T-helper 1 cell treated with Interleukin-12 subunit alpha and Interleukin-12 subunit beta and Interleukin-4 antibody, amounts not matched to agents 30 μg/mL and 1 μg/mL, for 36 hours (primary cell): ENCODE results near the gene RHCE.
"Not testable (repeated sequence)": the region's sequence is repeated elsewhere in the genome, so short reads cannot be mapped to it uniquely, and the experiment has no call there.

Experiments used
- H3K27ac Mint-ChIP-seq: one replicate; pipeline ENCODE4 v1.8.0; 2021; ENCODE audit warnings: mild to moderate bottlenecking, mixed read lengths
- H3K27me3 Mint-ChIP-seq: one replicate; pipeline ENCODE4 v1.8.0; 2021; ENCODE audit warnings: low read depth, mixed read lengths
- H3K36me3 Mint-ChIP-seq: one replicate; pipeline ENCODE4 v1.8.0; 2021; ENCODE audit warnings: low read depth, mixed read lengths
- H3K4me1 Mint-ChIP-seq: one replicate; pipeline ENCODE4 v1.8.0; 2021; ENCODE audit warnings: low read depth, mixed read lengths
- H3K4me3 Mint-ChIP-seq: one replicate; pipeline ENCODE4 v1.8.0; 2021; ENCODE audit warnings: mild to moderate bottlenecking, moderate library complexity, mixed read lengths
- H3K9me3 Mint-ChIP-seq: one replicate; pipeline ENCODE4 v1.8.0; 2021; ENCODE audit warnings: mixed read lengths

The RHCE gene

GRCh38 chr1:25356441-25356840 lies 64.2 kb downstream of the RHCE start:
- Mint-ChIP-seq H3K36me3 (peaks cover 46% of the 10 kb centered on the region), H3K27ac (peak overlapping the region; percentile 74), H3K4me3 (peak overlapping the region; percentile 41), H3K27me3 (no peaks in the 10 kb centered on the region), H3K9me3 (no peaks in the 10 kb centered on the region), H3K4me1 (peaks cover 34% of the 10 kb centered on the region)

- H3K4me3 Mint-ChIP-seq = peak overlapping the region; percentile 41
- peak overlapping the region; percentile 74 for H3K27ac Mint-ChIP-seq
- H3K9me3 Mint-ChIP-seq = no peaks in the 10 kb centered on the region
- peaks cover 32% of the 10 kb centered on the region for H3K4me1 Mint-ChIP-seq
- H3K36me3 Mint-ChIP-seq = peaks cover 41% of the 10 kb centered on the region
- H3K27me3 Mint-ChIP-seq = no peaks in the 10 kb centered on the region
These were observed 64.7 kb downstream of the RHCE start for GRCh38 chr1:25355841-25356395.

- Mint-ChIP-seq H3K9me3 (no peaks in the 10 kb centered on the region), H3K27ac (no peak overlapping the region)
These were observed 71.0 kb downstream of the RHCE start for GRCh38 chr1:25349606-25350005.

GRCh38 chr1:25347556-25347955 lies 73.1 kb downstream of the RHCE start:
- H3K36me3 Mint-ChIP-seq = peaks cover 36% of the 10 kb centered on the region
- H3K4me1 Mint-ChIP-seq = peaks cover 10% of the 10 kb centered on the region
- H3K27me3 Mint-ChIP-seq = no peaks in the 10 kb centered on the region
- H3K27ac Mint-ChIP-seq = no peak overlapping the region
- H3K9me3 Mint-ChIP-seq = no peaks in the 10 kb centered on the region
- H3K4me3 Mint-ChIP-seq = no peak overlapping the region

More at GRCh38 chr1:25349606-25350005, 71.0 kb downstream of the RHCE start:
- H3K4me1 Mint-ChIP-seq = peaks cover 4% of the 10 kb centered on the region
- peaks cover 32% of the 10 kb centered on the region for H3K36me3 Mint-ChIP-seq
- no peak overlapping the region for H3K4me3 Mint-ChIP-seq
- no peaks in the 10 kb centered on the region for H3K27me3 Mint-ChIP-seq

GRCh38 chr1:25343872-25344271 lies 76.8 kb downstream of the RHCE start:
- no peaks in the 10 kb centered on the region for H3K9me3 Mint-ChIP-seq
- no peaks in the 10 kb centered on the region for H3K27me3 Mint-ChIP-seq
- H3K4me1 Mint-ChIP-seq = peaks cover 24% of the 10 kb centered on the region
- peaks cover 38% of the 10 kb centered on the region for H3K36me3 Mint-ChIP-seq
- H3K4me3 Mint-ChIP-seq = no peak overlapping the region
- H3K27ac Mint-ChIP-seq = no peak overlapping the region

- Mint-ChIP-seq H3K36me3 (peaks cover 33% of the 10 kb centered on the region), H3K4me3 (no peak overlapping the region), H3K27me3 (no peaks in the 10 kb centered on the region), H3K27ac (no peak overlapping the region), H3K9me3 (no peaks in the 10 kb centered on the region), H3K4me1 (peaks cover 21% of the 10 kb centered on the region)
These were observed 77.8 kb downstream of the RHCE start for GRCh38 chr1:25342846-25343245.

- Mint-ChIP-seq H3K36me3 (peaks cover 30% of the 10 kb centered on the region), H3K27ac (no peak overlapping the region), H3K4me3 (no peak overlapping the region), H3K27me3 (no peaks in the 10 kb centered on the region), H3K4me1 (peaks cover 21% of the 10 kb centered on the region), H3K9me3 (no peaks in the 10 kb centered on the region)
These were observed 78.9 kb downstream of the RHCE start for GRCh38 chr1:25341746-25342145.

- peaks cover 26% of the 10 kb centered on the region for H3K36me3 Mint-ChIP-seq
These were observed 81.6 kb downstream of the RHCE start for GRCh38 chr1:25338986-25339385.

GRCh38 chr1:25338188-25338981 lies 82.2 kb downstream of the RHCE start, which contains the start of gene TMEM50A:
TMEM50A (plus strand) TSS chr1:25338334; CDS start chr1:25340487, 2,153 bp downstream.
- Mint-ChIP-seq H3K27ac (peak within 1 kb of the TSS; percentile 96), H3K4me1 (peaks cover 28% of the 10 kb centered on the region), H3K27me3 (no peaks in the 10 kb centered on the region), H3K36me3 (peaks cover 25% of the 10 kb centered on the region), H3K4me3 (peak within 1 kb of the TSS; percentile 93), H3K9me3 (no peaks in the 10 kb centered on the region)

More at GRCh38 chr1:25338986-25339385, 81.6 kb downstream of the RHCE start:
- Mint-ChIP-seq H3K9me3 (no peaks in the 10 kb centered on the region), H3K4me1 (peaks cover 27% of the 10 kb centered on the region), H3K27ac (peak overlapping the region; percentile 96), H3K27me3 (no peaks in the 10 kb centered on the region), H3K4me3 (peak overlapping the region; percentile 93)

GRCh38 chr1:25337483-25338187 lies 83.0 kb downstream of the RHCE start:
- not testable (repeated sequence) for H3K27me3 Mint-ChIP-seq, H3K9me3 Mint-ChIP-seq
- Mint-ChIP-seq H3K27ac (peak overlapping the region; percentile 96), H3K4me3 (peak overlapping the region; percentile 93), H3K4me1 (peaks cover 27% of the 10 kb centered on the region), H3K36me3 (peaks cover 26% of the 10 kb centered on the region)

GRCh38 chr1:25336922-25337354 lies 83.7 kb downstream of the RHCE start:
- H3K9me3 Mint-ChIP-seq, H3K27me3 Mint-ChIP-seq: not testable (repeated sequence)
- H3K4me3 Mint-ChIP-seq = peak overlapping the region; percentile 92
- peaks cover 29% of the 10 kb centered on the region for H3K36me3 Mint-ChIP-seq
- peaks cover 29% of the 10 kb centered on the region for H3K4me1 Mint-ChIP-seq
- H3K27ac Mint-ChIP-seq = peak overlapping the region; percentile 76

- Mint-ChIP-seq H3K36me3 (peaks cover 15% of the 10 kb centered on the region), H3K4me3 (peak overlapping the region; percentile 22), H3K27ac (peak overlapping the region; percentile 4), H3K4me1 (peaks cover 28% of the 10 kb centered on the region)
- H3K27me3 Mint-ChIP-seq, H3K9me3 Mint-ChIP-seq: not testable (repeated sequence)
These were observed 90.7 kb downstream of the RHCE start for GRCh38 chr1:25329950-25330349.

- H3K27ac Mint-ChIP-seq, H3K4me3 Mint-ChIP-seq: not testable (repeated sequence)
- H3K36me3 Mint-ChIP-seq = peaks cover 12% of the 10 kb centered on the region
These were observed 91.3 kb downstream of the RHCE start for GRCh38 chr1:25329336-25329735.

GRCh38 chr1:25328791-25329185 lies 91.8 kb downstream of the RHCE start:
- H3K9me3 Mint-ChIP-seq, H3K27me3 Mint-ChIP-seq, H3K4me3 Mint-ChIP-seq, H3K27ac Mint-ChIP-seq: not testable (repeated sequence)
- peaks cover 12% of the 10 kb centered on the region for H3K36me3 Mint-ChIP-seq
- peaks cover 23% of the 10 kb centered on the region for H3K4me1 Mint-ChIP-seq

More at GRCh38 chr1:25329336-25329735, 91.3 kb downstream of the RHCE start:
- H3K9me3 Mint-ChIP-seq, H3K27me3 Mint-ChIP-seq: not testable (repeated sequence)
- H3K4me1 Mint-ChIP-seq = peaks cover 26% of the 10 kb centered on the region
